HEK293 (cell line): ENCODE measurements around the gene NME1.

Experiments
- BCL11A ChIP-seq: fragments of 450-650 bp; formaldehyde crosslinking; IDR thresholded peaks from 2 replicates; pipeline ENCODE4 v1.5.1; 2016; ENCODE audit warnings: low read depth, missing biosample characterization, missing genetic modification characterization
- CTCF ChIP-seq: fragments of 450-650 bp; formaldehyde crosslinking; IDR thresholded peaks from 2 replicates; pipeline ENCODE4 v1.5.1; 2016; ENCODE audit warnings: missing biosample characterization, missing genetic modification characterization
- GLI2 ChIP-seq: fragments of 450-650 bp; formaldehyde crosslinking; IDR thresholded peaks from 2 replicates; pipeline ENCODE4; 2017; ENCODE audit warnings: missing biosample characterization, missing genetic modification characterization, low read depth, borderline replicate concordance
- KLF1 ChIP-seq: fragments of 450-650 bp; formaldehyde crosslinking; IDR thresholded peaks from 2 replicates; pipeline ENCODE4 v1.5.1; 2016; ENCODE audit warnings: missing biosample characterization, missing genetic modification characterization
- REST ChIP-seq: fragments of 450-650 bp; formaldehyde crosslinking; IDR thresholded peaks from 2 replicates; pipeline ENCODE4 v1.5.1; 2016; ENCODE audit warnings: missing biosample characterization, missing genetic modification characterization
- TCF7L2 ChIP-seq: IDR thresholded peaks from 2 replicates; pipeline ENCODE4 v1.6.1; 2011; ENCODE audit warnings: low read depth, mild to moderate bottlenecking, inconsistent platforms, low read length, moderate library complexity, borderline replicate concordance
- ZBTB17 ChIP-seq: fragments of 450-650 bp; formaldehyde crosslinking; IDR thresholded peaks from 2 replicates; pipeline ENCODE4 v1.5.1; 2016; ENCODE audit warnings: missing biosample characterization, missing genetic modification characterization
- ZBTB48 ChIP-seq: fragments of 450-650 bp; formaldehyde crosslinking; IDR thresholded peaks from 2 replicates; pipeline ENCODE4 v1.5.1; 2016; ENCODE audit warnings: missing biosample characterization, missing genetic modification characterization
- ZNF10 ChIP-seq: fragments of 450-650 bp; formaldehyde crosslinking; IDR thresholded peaks from 2 replicates; pipeline ENCODE4 v1.5.1; 2017; ENCODE audit warnings: missing biosample characterization, missing genetic modification characterization
- ZNF155 ChIP-seq: fragments of 450-650 bp; formaldehyde crosslinking; IDR thresholded peaks from 2 replicates; pipeline ENCODE4 v1.5.1; 2016; ENCODE audit warnings: missing biosample characterization, missing genetic modification characterization
- ZNF16 ChIP-seq: fragments of 450-650 bp; formaldehyde crosslinking; IDR thresholded peaks from 2 replicates; pipeline ENCODE4 v1.5.1; 2016; ENCODE audit warnings: low read depth, missing biosample characterization, missing genetic modification characterization
- ZNF174 ChIP-seq: fragments of 450-650 bp; formaldehyde crosslinking; IDR thresholded peaks from 2 replicates; pipeline ENCODE4 v1.5.0; 2017; ENCODE audit warnings: missing biosample characterization, mild to moderate bottlenecking, missing genetic modification characterization
- ZNF26 ChIP-seq: fragments of 450-650 bp; formaldehyde crosslinking; IDR thresholded peaks from 2 replicates; pipeline ENCODE4 v1.5.1; 2016; ENCODE audit warnings: missing biosample characterization, missing genetic modification characterization
- ZNF266 ChIP-seq: fragments of 450-650 bp; formaldehyde crosslinking; IDR thresholded peaks from 2 replicates; pipeline ENCODE4 v1.5.1; 2016; ENCODE audit warnings: missing biosample characterization, missing genetic modification characterization, low read depth
- ZNF292 ChIP-seq: fragments of 450-650 bp; formaldehyde crosslinking; IDR thresholded peaks from 2 replicates; pipeline ENCODE4 v1.5.1; 2016; ENCODE audit warnings: low read depth, missing biosample characterization, missing genetic modification characterization, borderline replicate concordance
- ZNF311 ChIP-seq: fragments of 450-650 bp; formaldehyde crosslinking; IDR thresholded peaks from 2 replicates; pipeline ENCODE4 v1.5.1; 2017; ENCODE audit warnings: missing biosample characterization, missing genetic modification characterization, borderline replicate concordance
- ZNF324 ChIP-seq: fragments of 450-650 bp; formaldehyde crosslinking; IDR thresholded peaks from 2 replicates; pipeline ENCODE4 v1.5.1; 2016; ENCODE audit warnings: missing biosample characterization, missing genetic modification characterization
- ZNF354C ChIP-seq: fragments of 450-650 bp; formaldehyde crosslinking; IDR thresholded peaks from 2 replicates; pipeline ENCODE4 v1.5.1; 2016; ENCODE audit warnings: missing biosample characterization, missing genetic modification characterization, low read depth, borderline replicate concordance
- ZNF488 ChIP-seq: fragments of 450-650 bp; formaldehyde crosslinking; IDR thresholded peaks from 2 replicates; pipeline ENCODE4 v1.5.1; 2016; ENCODE audit warnings: missing biosample characterization, missing genetic modification characterization
- ZNF514 ChIP-seq: fragments of 450-650 bp; formaldehyde crosslinking; IDR thresholded peaks from 2 replicates; pipeline ENCODE4 v1.5.1; 2016; ENCODE audit warnings: missing biosample characterization, missing genetic modification characterization
- ZNF530 ChIP-seq: fragments of 450-650 bp; formaldehyde crosslinking; IDR thresholded peaks from 2 replicates; pipeline ENCODE4 v1.5.1; 2016; ENCODE audit warnings: low read depth, missing biosample characterization, missing genetic modification characterization
- ZNF548 ChIP-seq: fragments of 450-650 bp; formaldehyde crosslinking; IDR thresholded peaks from 2 replicates; pipeline ENCODE4 v1.5.1; 2016; ENCODE audit warnings: missing biosample characterization, missing genetic modification characterization
- ZNF560 ChIP-seq: fragments of 450-650 bp; formaldehyde crosslinking; IDR thresholded peaks from 2 replicates; pipeline ENCODE4 v1.5.1; 2017; ENCODE audit warnings: missing biosample characterization, missing genetic modification characterization, borderline replicate concordance
- ZNF580 ChIP-seq: fragments of 450-650 bp; formaldehyde crosslinking; IDR thresholded peaks from 2 replicates; pipeline ENCODE4 v1.5.1; 2016; ENCODE audit warnings: missing biosample characterization, missing genetic modification characterization
- ZNF596 ChIP-seq: fragments of 450-650 bp; IDR thresholded peaks from 2 replicates; pipeline ENCODE4 v1.5.0; 2018; ENCODE audit warnings: missing biosample characterization, mild to moderate bottlenecking, missing genetic modification characterization, moderate library complexity
- ZNF660 ChIP-seq: fragments of 450-650 bp; IDR thresholded peaks from 2 replicates; pipeline ENCODE4 v1.5.1; 2018; ENCODE audit warnings: missing biosample characterization, mild to moderate bottlenecking, missing genetic modification characterization
- ZNF670 ChIP-seq: fragments of 450-650 bp; formaldehyde crosslinking; IDR thresholded peaks from 2 replicates; pipeline ENCODE4 v1.5.1; 2016; ENCODE audit warnings: missing biosample characterization, missing genetic modification characterization, low read depth
- ZNF701 ChIP-seq: fragments of 450-650 bp; formaldehyde crosslinking; IDR thresholded peaks from 2 replicates; pipeline ENCODE4 v1.5.1; 2016; ENCODE audit warnings: missing biosample characterization, missing genetic modification characterization
- ZNF707 ChIP-seq: fragments of 450-650 bp; formaldehyde crosslinking; IDR thresholded peaks from 2 replicates; pipeline ENCODE4 v1.5.1; 2016; ENCODE audit warnings: missing biosample characterization, missing genetic modification characterization
- ZNF747 ChIP-seq: fragments of 450-650 bp; formaldehyde crosslinking; IDR thresholded peaks from 2 replicates; pipeline ENCODE4 v1.5.1; 2016; ENCODE audit warnings: missing biosample characterization, missing genetic modification characterization
- ZNF768 ChIP-seq: fragments of 450-650 bp; formaldehyde crosslinking; IDR thresholded peaks from 2 replicates; pipeline ENCODE4 v1.5.1; 2018; ENCODE audit warnings: missing biosample characterization, mild to moderate bottlenecking, missing genetic modification characterization
- ZNF792 ChIP-seq: fragments of 450-650 bp; formaldehyde crosslinking; IDR thresholded peaks from 2 replicates; pipeline ENCODE4 v1.5.1; 2016; ENCODE audit warnings: missing biosample characterization, missing genetic modification characterization
- ZSCAN16 ChIP-seq: fragments of 450-650 bp; formaldehyde crosslinking; IDR thresholded peaks from 2 replicates; pipeline ENCODE4 v1.5.1; 2016; ENCODE audit warnings: missing biosample characterization, missing genetic modification characterization

The NME1 gene

GRCh38 chr17:51119415-51120356, 33.7 kb upstream of the NME1 start (continued):
- no peak for TF ChIP-seq ZNF488 (tag by site-specific recombination)
- peak; percentile 97 for TF ChIP-seq REST (tag by site-specific recombination)
- TF ChIP-seq TCF7L2 = no peak
- no peak; the same call in none of the 2 replicates for TF ChIP-seq ZSCAN16 (tag by site-specific recombination)
- no peak for TF ChIP-seq ZNF10 (tag by site-specific recombination)
- TF ChIP-seq ZNF530 = no peak
- TF ChIP-seq ZNF707 (tag by site-specific recombination) = no peak
- TF ChIP-seq ZNF311 = no peak
- no peak for TF ChIP-seq ZNF174 (tag by site-specific recombination)
- no peak for TF ChIP-seq ZNF701
- TF ChIP-seq ZBTB48 (tag by site-specific recombination) = peak; percentile 39; the same call in 1 of the 2 replicates
- no peak for TF ChIP-seq GLI2
- no peak for TF ChIP-seq ZNF292 (tag by site-specific recombination)
- TF ChIP-seq ZBTB17 = no peak
- TF ChIP-seq ZNF155 (tag by site-specific recombination) = no peak
- no peak for TF ChIP-seq KLF1 (tag by site-specific recombination)
- no peak for TF ChIP-seq ZNF548 (tag by site-specific recombination)
- no peak for TF ChIP-seq ZNF768 (tag by site-specific recombination)
- no peak for TF ChIP-seq ZNF16 (tag by site-specific recombination)
- no peak for TF ChIP-seq ZNF266 (tag by site-specific recombination)
- TF ChIP-seq ZNF596 (tag by site-specific recombination) = no peak
- no peak for TF ChIP-seq ZNF670 (tag by site-specific recombination)
- no peak for TF ChIP-seq ZNF26
- no peak for TF ChIP-seq ZNF580 (tag by site-specific recombination)
- peak; percentile 12; the same call in 1 of the 2 replicates for TF ChIP-seq BCL11A (tag by site-specific recombination)
- TF ChIP-seq ZNF660 = no peak
- TF ChIP-seq ZNF354C = no peak
- peak; percentile 65 for TF ChIP-seq CTCF
- 0 out of 2 replicates have a peak, but pooled peaks have one; percentile 47 for TF ChIP-seq ZNF324
- no peak for TF ChIP-seq ZNF514
- TF ChIP-seq ZNF747 (tag by site-specific recombination) = no peak
- no peak for TF ChIP-seq ZNF560 (tag by site-specific recombination)
- no peak for TF ChIP-seq ZNF792 (tag by site-specific recombination)
